Measurements from ENCODE around the gene PTPN9.
"Not testable (repeated sequence)": the region's sequence is repeated elsewhere in the genome, so short reads cannot be mapped to it uniquely, and the experiment has no call there.

Gene PTPN9

DNA sequence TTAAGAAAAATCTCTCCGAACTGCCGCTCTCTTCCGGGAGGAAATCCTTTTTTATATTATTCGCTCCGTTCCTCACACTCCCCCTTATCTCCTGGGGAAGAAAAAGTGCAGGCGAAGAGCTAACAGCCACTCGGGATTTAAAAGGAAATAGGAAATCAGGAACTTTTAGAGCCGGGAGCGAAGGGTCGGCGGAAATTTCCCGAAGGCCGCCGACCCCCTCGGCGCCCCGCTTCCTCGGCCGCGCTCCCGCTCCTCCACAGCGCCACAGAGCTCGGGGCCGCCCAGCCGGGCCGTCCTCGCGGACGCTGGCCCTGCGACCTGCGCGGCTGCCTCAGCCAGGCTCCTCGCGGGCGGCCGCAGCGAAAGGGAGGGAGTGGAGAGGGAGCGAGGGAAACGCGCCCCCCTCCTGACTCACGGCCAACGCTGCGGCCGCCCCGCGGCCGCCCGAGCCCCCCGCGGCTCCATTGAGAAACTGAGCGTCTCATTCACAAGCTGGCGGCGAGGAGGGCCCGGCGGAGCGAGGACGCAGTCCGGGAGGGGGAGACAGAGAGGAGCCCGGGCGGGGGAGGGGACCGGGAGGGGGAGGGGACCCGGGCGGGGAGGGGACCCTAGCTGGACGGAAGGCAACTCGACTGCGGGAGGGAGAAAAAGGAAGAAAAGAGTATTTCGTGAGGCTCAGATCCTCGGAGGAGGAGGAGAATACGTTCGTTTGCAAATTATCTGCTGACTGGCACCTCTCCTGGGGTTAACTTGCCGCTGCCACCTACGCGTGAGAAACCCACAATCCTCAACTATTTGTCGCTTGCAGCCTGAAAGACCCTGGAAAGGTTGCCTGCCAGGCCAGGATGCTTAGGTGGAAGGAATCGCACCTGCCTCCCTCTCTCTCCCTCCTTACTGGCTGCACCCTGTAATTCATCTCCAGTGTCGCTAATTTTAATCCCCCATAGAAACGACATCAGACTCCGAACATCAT lies at the start of gene PTPN9:
TSS of gene PTPN9 (minus strand) at position 368 of the 973 bp plus-strand sequence. CDS start 539 bp downstream, outside the sequence.
- DNase-seq (ENCODE audit: extremely low read depth in 1 of 2, low read depth in 1 of 2) = peak; percentile 19 to 61

DNA sequence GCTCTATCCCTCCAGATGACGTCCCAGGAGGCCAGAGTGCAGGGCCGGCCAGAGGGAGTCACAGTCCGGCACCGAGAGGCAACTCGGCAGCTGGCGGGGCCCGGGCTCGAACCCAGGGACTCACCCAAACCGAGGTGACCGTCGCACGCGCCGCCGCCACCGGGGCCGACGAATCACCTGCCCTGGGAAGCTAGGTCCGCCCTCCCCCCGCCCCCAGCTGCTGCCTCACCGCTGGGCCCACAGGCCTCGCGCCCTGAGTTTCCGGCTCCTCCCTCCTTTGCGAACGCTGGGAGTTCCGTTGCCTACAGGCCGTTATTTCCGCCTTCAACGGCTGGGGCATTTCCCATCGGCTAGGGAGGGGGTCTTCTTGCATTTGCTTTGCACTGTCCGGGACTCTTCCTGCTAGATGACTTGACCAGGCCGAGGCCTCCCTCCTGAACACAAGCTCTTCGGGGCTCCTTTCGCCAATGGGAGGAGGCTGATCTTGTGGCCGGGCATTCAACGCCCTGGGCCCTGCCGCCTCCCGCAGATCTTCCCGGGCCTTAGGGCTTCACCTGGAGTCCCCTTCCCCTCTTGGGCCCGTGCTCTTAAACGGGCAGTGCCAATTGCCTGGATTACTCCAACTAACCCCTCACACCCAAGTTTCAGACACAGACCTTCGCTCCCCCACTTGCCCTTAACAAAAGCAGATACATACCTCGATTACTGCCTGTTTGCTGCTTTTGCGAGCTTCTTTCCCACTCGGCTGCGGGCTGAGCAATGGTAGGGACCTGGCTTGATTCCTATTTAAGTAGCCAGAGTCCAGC lies 46.6 kb upstream of the PTPN9 start, which contains the start of gene SNUPN:
TSS of gene SNUPN (minus strand) at position 184 of the 806 bp plus-strand sequence. CDS start 4,674 bp downstream, outside the sequence.
- peak; percentile 74 to 86 for DNase-seq (ENCODE audit: extremely low read depth in 1 of 2, low read depth in 1 of 2)

DNA sequence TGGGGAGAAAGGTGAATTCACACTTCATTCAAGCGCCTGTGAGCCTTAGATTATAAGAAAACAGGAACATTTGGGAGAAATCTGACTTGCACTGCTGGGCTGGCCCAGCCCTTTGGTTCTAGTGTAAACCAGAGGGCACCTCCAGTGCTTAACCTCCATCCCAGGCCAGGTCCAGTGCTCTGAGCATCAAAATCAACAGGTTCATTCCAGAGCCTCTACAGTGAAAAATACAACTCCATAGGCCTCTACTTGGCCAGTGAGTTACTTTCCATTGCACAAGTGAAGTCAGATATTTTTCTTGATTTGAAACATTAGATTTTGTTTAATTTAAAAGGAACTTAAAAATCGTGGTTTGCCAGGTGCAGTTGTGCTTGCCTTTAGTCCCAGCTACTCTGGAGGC lies 43.4 kb upstream of the PTPN9 start:
- DNase-seq (ENCODE audit: extremely low read depth in 1 of 2, low read depth in 1 of 2) = no peak

DNA sequence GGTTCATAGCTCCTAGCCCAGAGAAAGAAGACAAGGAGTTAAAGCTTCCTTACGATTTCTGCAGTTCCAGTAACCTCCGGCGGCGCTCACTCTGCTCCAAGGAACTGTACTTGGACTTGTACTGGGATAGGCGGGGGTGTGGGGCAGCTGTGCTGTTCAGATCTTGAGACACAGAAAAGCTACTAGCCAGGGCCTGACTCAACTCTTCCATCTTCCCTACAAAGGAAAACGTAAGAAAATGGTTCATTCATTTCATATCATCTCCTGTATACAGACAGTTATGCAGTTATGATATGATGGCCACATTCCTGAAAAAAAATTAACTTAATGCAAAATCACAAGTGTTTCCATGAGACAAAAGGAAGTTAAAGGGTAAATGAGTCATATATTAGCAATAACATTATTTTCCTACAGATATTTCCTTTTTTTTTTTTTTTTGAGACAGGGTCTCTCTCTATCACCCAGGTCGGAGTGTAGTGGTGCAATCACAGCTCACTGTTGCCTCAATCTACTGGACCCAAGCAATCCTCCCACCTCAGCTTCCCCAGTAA lies 41.8 kb upstream of the PTPN9 start:
- DNase-seq (ENCODE audit: extremely low read depth in 1 of 2, low read depth in 1 of 2) = no peak

DNA sequence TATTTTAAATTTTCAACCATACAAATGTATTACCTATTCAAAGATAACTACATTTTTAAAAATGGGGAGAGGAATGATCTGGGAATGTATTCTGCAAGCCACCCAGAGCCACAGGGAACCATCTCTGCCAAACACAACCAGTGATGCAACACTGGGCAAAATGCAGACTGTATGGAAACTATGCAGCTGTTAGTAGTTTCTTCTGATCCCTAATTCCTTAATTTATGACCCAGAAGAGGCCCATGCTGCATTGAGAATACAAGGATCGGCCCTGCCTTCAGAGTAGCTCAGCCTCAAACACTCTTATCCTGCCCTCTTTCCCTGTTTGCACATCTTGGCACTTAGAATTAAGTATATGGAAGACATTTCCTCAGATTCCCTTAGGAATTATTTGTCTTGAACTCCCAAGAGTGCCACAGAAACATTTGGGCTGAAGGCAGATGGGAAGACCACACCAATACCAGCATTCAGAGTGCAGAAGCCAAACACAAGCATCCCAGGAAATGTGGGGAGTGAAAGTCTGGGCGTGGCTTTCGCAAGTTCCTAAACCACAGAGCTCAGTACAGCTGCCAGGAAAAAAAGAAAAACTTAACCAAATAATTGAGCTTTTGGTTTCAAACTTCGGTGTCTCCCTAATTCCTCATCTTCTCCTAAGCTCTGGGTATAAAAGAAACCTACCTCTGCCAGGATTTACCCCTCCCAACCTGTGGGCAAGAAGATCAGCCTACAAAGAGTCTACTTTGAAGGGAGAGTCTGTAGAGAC lies 41.1 kb upstream of the PTPN9 start:
- no peak for DNase-seq (ENCODE audit: extremely low read depth in 1 of 2, low read depth in 1 of 2)

DNA sequence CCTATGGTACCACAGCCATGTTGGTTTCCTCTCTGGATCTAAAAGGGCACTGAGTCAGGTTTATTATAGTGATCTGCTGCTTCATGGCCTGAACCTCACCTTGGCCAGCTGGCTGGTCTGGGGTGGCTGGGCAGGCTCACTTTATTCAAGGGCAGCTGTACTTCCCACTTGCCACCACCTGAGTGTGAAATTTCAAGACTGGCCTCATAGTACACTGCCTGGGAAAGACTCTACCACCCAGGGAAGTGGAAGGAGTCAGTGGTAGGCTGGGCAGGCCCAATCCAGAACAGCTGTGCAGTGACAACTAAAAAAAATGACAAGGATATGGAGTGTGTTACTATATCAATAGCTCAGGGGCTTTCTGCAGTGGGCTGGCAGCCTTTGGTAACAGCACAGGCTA lies 37.7 kb upstream of the PTPN9 start:
- no peak for DNase-seq (ENCODE audit: extremely low read depth in 1 of 2, low read depth in 1 of 2)

DNA sequence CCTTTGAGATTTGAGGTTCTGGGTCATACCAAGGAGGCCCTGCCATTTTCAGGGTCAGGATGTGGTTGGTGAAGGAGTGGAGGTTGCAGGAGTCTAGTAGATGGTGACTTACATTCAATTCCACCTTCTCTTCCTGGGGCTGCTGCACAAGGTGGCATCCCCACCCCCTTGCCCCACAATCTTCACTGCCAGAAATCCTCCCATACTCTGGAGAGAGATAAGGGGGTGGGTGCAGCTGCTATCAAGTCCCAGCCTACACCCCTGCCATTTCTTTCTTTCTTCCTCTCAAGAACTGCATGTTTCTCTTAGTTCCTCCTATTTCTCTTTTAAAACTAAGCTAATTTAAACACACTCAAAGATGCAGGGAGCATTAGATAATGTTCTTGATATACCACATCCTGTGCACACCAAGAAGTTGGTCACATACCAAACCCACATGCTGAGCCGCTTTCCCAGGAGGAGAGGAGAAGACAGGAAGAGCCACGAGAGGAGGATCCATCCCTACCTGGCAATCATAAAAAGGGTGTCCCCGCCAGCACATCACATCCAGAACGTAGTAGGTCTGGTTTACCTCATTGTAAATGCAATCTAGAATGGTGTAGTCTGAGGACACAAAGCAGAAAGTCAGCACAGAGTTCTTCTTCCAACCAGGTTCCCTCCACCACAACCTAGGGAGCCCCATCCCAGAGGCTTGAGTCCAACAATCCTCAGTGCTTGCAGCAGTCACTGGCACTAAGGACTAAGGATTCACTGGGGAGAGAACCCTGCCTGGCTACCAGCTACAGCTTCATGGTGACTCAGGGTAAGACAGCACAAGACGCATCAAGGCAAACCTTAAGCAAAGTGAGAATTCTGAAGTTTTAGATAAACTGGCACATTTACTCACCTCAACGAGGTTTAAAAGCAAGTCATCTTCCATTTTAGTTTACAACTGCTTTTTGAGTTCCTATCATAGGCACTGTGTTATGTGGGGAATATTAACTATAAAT lies 27.9 kb upstream of the PTPN9 start:
- no peak for DNase-seq (ENCODE audit: extremely low read depth in 1 of 2, low read depth in 1 of 2)

DNA sequence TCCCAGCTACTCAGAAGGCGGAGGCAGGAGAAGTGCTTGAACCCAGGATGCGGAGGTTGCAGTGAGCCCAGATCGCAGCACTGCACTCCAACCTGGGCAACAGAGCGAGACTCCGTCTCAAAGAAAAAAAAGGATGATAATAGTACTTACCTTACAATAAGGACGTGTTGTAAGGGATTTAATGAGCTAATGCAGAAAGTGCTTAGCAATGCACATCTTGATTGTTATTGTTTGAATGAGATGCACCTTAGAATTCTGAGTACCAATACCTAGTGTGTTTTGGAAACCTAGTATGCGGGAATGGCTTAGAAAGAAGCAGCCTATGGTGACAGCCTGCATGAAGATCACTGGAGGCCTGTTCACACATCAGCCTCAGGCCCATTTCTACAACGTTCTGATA lies 26.9 kb upstream of the PTPN9 start:
- DNase-seq (ENCODE audit: extremely low read depth in 1 of 2, low read depth in 1 of 2) = no peak

DNA sequence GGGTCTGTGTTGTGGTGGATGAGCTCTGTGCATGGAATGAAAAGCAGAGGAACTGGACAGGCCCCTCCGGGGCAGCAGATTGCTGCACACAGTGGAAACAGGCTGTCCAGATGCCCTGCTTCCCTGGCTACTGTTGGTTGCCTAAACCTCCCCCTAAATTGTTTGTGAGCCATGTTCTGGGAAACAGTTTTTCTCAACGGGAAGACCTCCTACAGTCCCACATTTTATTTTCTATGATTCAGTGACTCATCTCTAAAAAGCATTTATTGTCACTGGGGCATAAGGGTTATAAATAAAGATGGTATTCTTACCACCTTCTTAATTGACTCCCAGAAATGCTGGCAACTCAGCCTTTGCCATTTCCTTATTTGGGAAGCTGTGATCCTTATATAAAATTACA lies 20.3 kb upstream of the PTPN9 start:
- no peak for DNase-seq (ENCODE audit: extremely low read depth in 1 of 2, low read depth in 1 of 2)

DNA sequence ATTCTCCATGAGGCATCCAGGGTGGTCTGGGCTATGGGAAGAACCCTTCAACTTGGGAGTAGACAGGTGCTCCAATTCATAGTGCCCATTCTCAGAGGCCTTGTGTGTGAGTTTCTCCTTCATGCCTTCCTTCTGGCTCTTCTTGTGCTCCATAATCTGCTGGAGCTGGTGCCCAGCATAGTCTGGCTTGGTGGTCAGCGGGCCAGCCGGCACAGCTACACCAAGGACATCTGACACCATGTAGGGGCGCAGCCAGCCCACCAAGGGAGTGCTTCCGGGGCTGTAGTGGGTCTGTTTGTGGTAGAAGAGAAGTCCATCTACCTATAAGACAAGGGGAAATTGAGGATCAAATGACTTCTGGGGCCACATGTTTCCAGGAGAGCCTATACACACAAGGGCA lies 19.2 kb upstream of the PTPN9 start:
- DNase-seq (ENCODE audit: extremely low read depth in 1 of 2, low read depth in 1 of 2) = no peak

DNA sequence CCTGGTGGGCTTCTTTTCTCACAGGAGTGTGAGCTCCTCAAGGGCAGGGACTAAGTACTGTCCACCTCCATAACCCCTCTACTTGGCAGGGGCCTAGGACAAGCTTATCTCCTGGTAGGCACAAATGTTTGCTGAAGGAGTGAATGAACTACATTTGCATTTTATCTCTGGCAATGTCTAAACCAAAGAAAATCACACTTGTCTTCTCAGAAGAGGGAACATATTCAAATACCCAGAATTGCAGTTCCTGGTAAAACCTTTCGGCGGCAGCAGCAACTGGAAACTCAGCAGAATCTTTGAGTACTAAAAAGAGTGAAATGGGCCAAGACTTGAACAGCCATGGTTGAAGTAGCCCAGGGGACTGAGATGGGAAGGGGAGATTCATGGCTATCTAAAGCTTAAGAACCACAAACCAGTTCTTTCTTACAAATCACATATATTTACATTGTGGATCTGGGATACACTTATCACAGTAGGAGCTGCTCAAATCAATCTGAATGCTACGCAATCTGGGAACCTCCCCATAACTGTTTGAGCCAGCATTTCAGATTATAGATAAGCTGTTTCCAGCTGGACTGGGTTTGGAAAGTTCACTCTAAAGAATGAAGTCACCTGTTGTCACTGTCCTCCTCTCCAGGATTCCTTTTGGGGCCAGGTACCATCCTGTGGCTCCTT lies 18.7 kb upstream of the PTPN9 start:
- DNase-seq (ENCODE audit: extremely low read depth in 1 of 2, low read depth in 1 of 2) = no peak

DNA sequence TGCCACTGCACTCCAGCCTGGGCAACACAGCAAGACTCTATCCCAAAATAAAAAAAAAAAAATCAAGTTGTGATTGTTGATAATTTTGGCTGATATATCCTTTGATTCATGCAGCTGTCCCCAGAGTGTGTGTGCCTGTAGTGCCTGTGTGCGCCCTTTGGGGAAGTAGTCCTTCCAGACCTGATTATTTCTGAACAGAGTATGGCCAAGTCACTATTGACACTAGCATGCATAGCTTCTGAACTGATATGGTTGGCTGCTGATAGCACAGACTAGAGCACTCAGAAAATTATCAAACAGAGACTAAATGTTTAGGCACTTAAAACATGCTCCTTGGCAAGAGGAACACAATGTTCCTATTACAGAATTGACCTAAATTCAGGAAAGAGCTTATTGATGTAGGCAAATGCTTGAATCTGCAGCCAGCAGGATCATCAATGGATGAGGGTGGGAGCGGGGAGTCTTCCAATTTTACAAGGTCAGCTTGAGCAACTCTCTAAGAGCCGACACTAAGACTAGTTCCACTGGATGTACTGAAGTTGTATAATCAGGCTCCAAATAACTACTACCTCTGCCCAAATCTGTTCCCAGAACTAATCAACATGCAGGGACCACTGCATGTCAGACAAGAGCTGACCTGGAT lies 17.7 kb upstream of the PTPN9 start:
- DNase-seq (ENCODE audit: extremely low read depth in 1 of 2, low read depth in 1 of 2) = no peak

DNA sequence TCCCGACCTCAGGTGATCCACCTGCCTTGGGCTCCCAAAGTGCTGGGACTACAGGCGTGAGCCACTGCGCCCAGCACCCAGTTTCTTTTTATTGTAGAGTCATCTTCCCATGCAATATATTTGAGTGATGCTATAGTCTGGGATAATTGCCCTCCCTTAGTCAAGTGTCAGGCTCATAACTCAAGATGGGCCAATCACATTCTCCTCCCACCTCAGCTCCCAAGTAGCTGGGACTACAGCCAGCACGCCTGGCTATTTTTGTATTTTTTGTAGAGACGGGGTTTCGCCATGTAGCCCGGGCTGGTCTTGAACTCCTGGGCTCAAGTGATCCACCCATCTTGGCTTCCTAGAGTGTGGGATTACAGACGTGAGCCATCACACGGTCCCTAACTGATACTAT lies 15.2 kb upstream of the PTPN9 start:
- no peak for DNase-seq (ENCODE audit: extremely low read depth in 1 of 2, low read depth in 1 of 2)

DNA sequence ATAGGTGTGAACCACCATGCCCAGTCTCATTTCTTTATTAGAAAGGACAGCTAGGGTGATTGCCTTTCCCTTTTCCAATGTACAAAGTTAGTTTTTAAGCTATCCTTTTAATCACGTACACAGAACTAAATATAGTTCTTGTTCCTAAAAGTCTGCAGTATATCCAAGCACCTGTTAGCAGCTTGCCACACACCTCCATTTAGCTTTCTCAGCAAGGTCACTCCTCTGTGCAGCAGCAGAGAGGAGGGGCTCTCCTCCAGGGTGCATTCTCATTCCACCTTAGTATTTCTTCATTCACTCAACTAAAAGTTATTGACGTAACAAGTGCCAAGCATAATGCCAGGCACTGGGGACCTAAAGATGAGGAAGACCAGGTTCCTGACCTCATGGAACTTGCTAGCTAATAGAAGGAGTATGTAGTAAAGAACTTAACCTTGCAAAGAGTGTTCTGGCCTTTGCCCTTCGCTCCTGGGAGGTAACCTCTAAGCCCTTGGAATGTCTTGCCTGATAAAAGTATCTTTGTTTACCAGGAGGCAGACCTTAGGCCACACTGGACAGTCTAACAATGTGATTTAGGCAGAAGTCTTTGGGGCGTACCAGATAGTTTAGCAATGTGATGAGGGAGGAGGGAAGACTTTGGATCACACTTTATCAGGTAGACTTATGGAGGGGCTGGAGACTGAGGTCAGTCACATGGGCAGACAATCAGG lies 12.7 kb upstream of the PTPN9 start:
- DNase-seq (ENCODE audit: extremely low read depth in 1 of 2, low read depth in 1 of 2) = no peak

DNA sequence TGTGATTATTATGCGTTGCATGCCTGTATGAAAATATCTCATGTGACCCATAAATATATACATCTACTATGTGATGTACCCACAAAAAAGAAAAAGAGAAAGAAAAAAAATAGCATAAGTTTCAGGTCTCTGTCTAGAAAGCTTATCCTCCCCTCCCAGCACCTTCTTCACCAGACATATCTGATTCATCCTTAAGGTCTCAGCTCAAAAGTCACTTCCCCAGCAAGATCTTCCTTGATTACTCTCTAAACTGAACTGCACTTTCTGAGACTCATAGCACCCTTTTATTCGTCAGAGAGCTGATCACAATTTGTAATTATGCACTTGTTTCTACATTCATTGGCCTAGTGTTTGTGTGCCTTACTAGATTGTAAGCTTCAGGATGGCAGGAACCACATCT lies 11.1 kb upstream of the PTPN9 start:
- DNase-seq (ENCODE audit: extremely low read depth in 1 of 2, low read depth in 1 of 2) = no peak

DNA sequence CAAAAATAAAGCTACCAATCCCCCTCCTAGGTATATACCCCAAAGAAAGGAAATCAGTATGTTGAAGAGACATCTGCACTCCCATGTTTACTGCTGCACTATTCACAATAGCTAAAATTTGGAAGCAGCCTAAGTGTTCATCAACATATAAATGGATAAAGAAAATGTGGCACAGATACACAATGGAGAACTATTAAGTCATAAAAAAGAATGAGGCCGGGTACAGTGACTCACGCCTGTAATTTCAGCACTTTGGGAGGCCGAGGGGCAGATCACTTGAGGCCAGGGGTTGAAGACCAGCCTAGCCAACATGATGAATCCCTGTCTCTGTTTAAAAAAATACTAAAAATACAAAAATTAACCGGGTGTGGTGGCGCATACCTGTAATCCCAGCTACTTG lies 10.0 kb upstream of the PTPN9 start:
- no peak for DNase-seq (ENCODE audit: extremely low read depth in 1 of 2, low read depth in 1 of 2)

DNA sequence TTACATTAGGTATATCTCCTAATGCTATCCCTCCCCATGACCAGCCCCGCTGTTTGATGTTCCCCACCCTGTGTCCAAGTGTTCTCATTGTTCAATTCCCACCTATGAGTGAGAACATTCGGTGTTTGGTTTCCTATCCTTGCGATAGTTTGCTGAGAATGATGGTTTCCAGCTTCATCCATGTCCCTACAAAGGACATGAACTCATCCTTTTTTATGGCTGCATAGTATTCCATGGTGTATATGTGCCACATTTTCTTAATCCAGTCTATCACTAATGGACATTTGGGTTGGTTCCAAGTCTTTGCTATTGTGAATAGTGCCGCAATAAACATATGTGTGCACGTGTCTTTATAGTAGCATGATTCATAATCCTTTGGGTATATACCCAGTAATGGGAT lies 7.3 kb upstream of the PTPN9 start:
- DNase-seq (ENCODE audit: extremely low read depth in 1 of 2, low read depth in 1 of 2) = not testable (repeated sequence)

DNA sequence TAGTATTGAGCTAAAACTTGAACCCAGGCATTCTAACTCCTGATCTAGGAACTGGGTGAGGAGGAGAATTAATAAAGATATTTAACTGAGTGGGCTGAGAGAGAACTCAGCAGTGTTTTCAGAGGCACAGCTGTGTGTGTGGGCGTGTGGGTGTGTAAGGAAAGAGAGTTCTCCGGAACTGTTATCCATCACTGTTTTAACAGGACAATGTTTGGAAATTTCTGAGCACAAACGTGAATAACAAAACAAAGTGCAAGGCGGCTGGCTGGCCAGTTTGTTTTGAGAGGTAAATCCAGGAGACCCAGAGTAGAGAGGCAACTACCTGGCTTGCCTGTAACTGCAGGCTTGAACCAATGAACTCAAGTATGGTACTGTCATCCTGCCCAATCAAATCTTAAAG lies 5.0 kb upstream of the PTPN9 start:
- no peak for DNase-seq (ENCODE audit: extremely low read depth in 1 of 2, low read depth in 1 of 2)

All from activated CD8-positive, alpha-beta memory T cell treated with anti-CD3 and anti-CD28 coated beads for 1 hour (primary cell).